SKM-1 treated with dmso at 0.1 percent for 144 hours (cell line): ENCODE data around the gene ZNF394.

Experiments used
- DNase-seq: peaks from one replicate; lab custom pipeline; 2025; ENCODE audit not compliant: unreplicated experiment; lab: John Stamatoyannopoulos, UW

The ZNF394 gene

GRCh38 chr7:99497766-99498545 lies 2.1 kb downstream of the ZNF394 start:
- no peak for DNase-seq

GRCh38 chr7:99493823-99494222 lies 6.3 kb downstream of the ZNF394 start:
- DNase-seq, result no peak

- DNase-seq, result no peak
Measured at GRCh38 chr7:99490878-99491277, 9.2 kb downstream of the ZNF394 start.

- no peak for DNase-seq
Measured at GRCh38 chr7:99489235-99489634, 10.8 kb downstream of the ZNF394 start.

GRCh38 chr7:99485094-99485493 lies 15.0 kb downstream of the ZNF394 start:
- no peak for DNase-seq

- DNase-seq, result no peak
Measured at GRCh38 chr7:99478464-99479440, 21.3 kb downstream of the ZNF394 start.

- no peak for DNase-seq
Measured at GRCh38 chr7:99476107-99476506, 24.0 kb downstream of the ZNF394 start.

GRCh38 chr7:99473315-99473596 lies 26.8 kb downstream of the ZNF394 start:
- peak; percentile 56 for DNase-seq

- peak; percentile 93 for DNase-seq
Measured at GRCh38 chr7:99472561-99473314, 27.3 kb downstream of the ZNF394 start, which contains the start of gene ZNF789. TSS of gene ZNF789 (plus strand) at chr7:99472890. CDS start at chr7:99476457, 3,567 bp downstream.

GRCh38 chr7:99469381-99470065 lies 30.6 kb downstream of the ZNF394 start:
- DNase-seq, result no peak

GRCh38 chr7:99468336-99468918 lies 31.7 kb downstream of the ZNF394 start:
- no peak for DNase-seq

GRCh38 chr7:99465421-99465768 lies 34.7 kb downstream of the ZNF394 start:
- DNase-seq, result no peak

GRCh38 chr7:99461221-99461620 lies 38.9 kb downstream of the ZNF394 start:
- DNase-seq, result no peak

GRCh38 chr7:99460651-99461050 lies 39.4 kb downstream of the ZNF394 start:
- no peak for DNase-seq

- peak; percentile 48 for DNase-seq
Measured at GRCh38 chr7:99459087-99459486, 41.0 kb downstream of the ZNF394 start.

GRCh38 chr7:99457650-99458493 lies 42.2 kb downstream of the ZNF394 start:
- DNase-seq, result no peak

GRCh38 chr7:99457050-99457649 lies 42.9 kb downstream of the ZNF394 start:
- no peak for DNase-seq

- DNase-seq, result no peak
Measured at GRCh38 chr7:99456288-99456687, 43.8 kb downstream of the ZNF394 start.

GRCh38 chr7:99455874-99456273 lies 44.2 kb downstream of the ZNF394 start:
- DNase-seq, result no peak
